HepG2 (cell line): ENCODE measurements around the gene CBY1. TPM values are rescaled to one million over a fixed set of nuclear protein-coding genes. Genes with fewer than 3 reads are reported as not detected.

Experiments
- AGO1 ChIP-seq: fragments of 200-400 bp; formaldehyde crosslinking; IDR thresholded peaks from 2 replicates; pipeline ENCODE4 v1.6.1; 2017; ENCODE audit warnings: mild to moderate bottlenecking, low read depth, low read length, moderate library complexity; ENCODE audit not compliant: poor library complexity, severe bottlenecking
- BORCS8-MEF2B ChIP-seq: sonication (generic); formaldehyde crosslinking; IDR thresholded peaks from 2 replicates; pipeline ENCODE4 v1.8.0; 2022; ENCODE audit warnings: mild to moderate bottlenecking, missing genetic modification reagents
- RCOR2 ChIP-seq: IDR thresholded peaks from 2 replicates; pipeline ENCODE4 v1.6.1; 2016; ENCODE audit warnings: missing biosample characterization, missing genetic modification reagents
- SATB2 ChIP-seq: sonication (generic); formaldehyde crosslinking; IDR thresholded peaks from 2 replicates; pipeline ENCODE4 v1.5.0; 2020; ENCODE audit warnings: missing genetic modification reagents
- SETDB1 ChIP-seq: sonication (generic); formaldehyde crosslinking; IDR thresholded peaks from 2 replicates; pipeline ENCODE4 v1.5.1; 2020; ENCODE audit warnings: missing genetic modification reagents, mild to moderate bottlenecking, borderline replicate concordance
- STAG1 ChIP-seq: sonication (generic); formaldehyde crosslinking; IDR thresholded peaks from 2 replicates; pipeline ENCODE4 v1.4.0; 2020; ENCODE audit warnings: missing genetic modification reagents
- TAF1 ChIP-seq: sonication (generic); formaldehyde crosslinking; IDR thresholded peaks from 2 replicates; pipeline ENCODE4 v1.4.0; 2020; ENCODE audit warnings: missing genetic modification reagents
- TBP ChIP-seq: sonication (generic); formaldehyde crosslinking; IDR thresholded peaks from 2 replicates; pipeline ENCODE4 v1.5.0; 2020; ENCODE audit warnings: missing genetic modification reagents
- ZBTB21 ChIP-seq: sonication (generic); formaldehyde crosslinking; IDR thresholded peaks from 2 replicates; pipeline ENCODE4 v1.4.0; 2020; ENCODE audit warnings: missing genetic modification reagents
- ZNF136 ChIP-seq: sonication (generic); formaldehyde crosslinking; IDR thresholded peaks from 2 replicates; pipeline ENCODE4 v1.8.1; 2022; ENCODE audit warnings: low read depth, mild to moderate bottlenecking, moderate library complexity, missing genetic modification reagents
- ZNF333 ChIP-seq: sonication (generic); formaldehyde crosslinking; IDR thresholded peaks from 2 replicates; pipeline ENCODE4 v1.4.0; 2020; ENCODE audit warnings: mild to moderate bottlenecking, missing genetic modification reagents, borderline replicate concordance
- ZNF670 ChIP-seq: sonication (generic); formaldehyde crosslinking; IDR thresholded peaks from 2 replicates; pipeline ENCODE4 v1.8.0; 2022; ENCODE audit warnings: mild to moderate bottlenecking, missing genetic modification reagents, borderline replicate concordance
- polyA plus RNA-seq, 8 experiments: library from polyadenylated mRNA; depleted of rRNA in 3 of 8; stranded (reverse) in 7 of 8; unstranded in 1 of 8; fragments of >200 nt; fragmentation: Illumina TruSeq in 4 of 8; extraction: Trizol in 4 of 8; gene quantifications; 2 replicates each; pipeline versions ENCODE4 v1.2.1 to v1.2.3, GENCODE V29; 2011 to 2016; ENCODE audit warnings: low read depth in 4 of 8, missing spikeins in 1 of 8, mixed read lengths in 1 of 8; ENCODE audit not compliant: insufficient read depth in 1 of 8
- total RNA-seq, 5 experiments: library from RNA; depleted of rRNA; stranded (reverse); fragments of >200 nt; fragmentation: Illumina TruSeq; extraction: Trizol; gene quantifications; 2 replicates each; pipeline ENCODE4 v1.2.3, GENCODE V29; 2016; ENCODE audit warnings: low read depth in 1 of 5
- TF ChIP-seq, protein P1 (sequence below): sonication (generic); formaldehyde crosslinking; IDR thresholded peaks from 2 replicates; pipeline ENCODE4 v1.5.1; 2020; ENCODE audit warnings: missing genetic modification reagents, mild to moderate bottlenecking, borderline replicate concordance
- TF ChIP-seq, protein P2 (sequence below): sonication (generic); formaldehyde crosslinking; IDR thresholded peaks from 2 replicates; pipeline ENCODE4 v1.4.0; 2020; ENCODE audit warnings: mild to moderate bottlenecking, missing genetic modification reagents, borderline replicate concordance
- TF ChIP-seq, protein P3 (sequence below): sonication (generic); formaldehyde crosslinking; conservative IDR thresholded peaks from 2 replicates; pipeline ENCODE4 v1.4.0; 2020; ENCODE audit warnings: missing genetic modification reagents
- TF ChIP-seq, protein P4 (sequence below): sonication (generic); formaldehyde crosslinking; conservative IDR thresholded peaks from 2 replicates; pipeline ENCODE4 v1.5.0; 2020; ENCODE audit warnings: missing genetic modification reagents

Gene CBY1
- total and polyA plus RNA-seq, 2 of the 13 experiments (the other 11 are each of a cell fraction or from before 2014, with no cell fraction given) = 19.7 to 20.3 TPM

DNA sequence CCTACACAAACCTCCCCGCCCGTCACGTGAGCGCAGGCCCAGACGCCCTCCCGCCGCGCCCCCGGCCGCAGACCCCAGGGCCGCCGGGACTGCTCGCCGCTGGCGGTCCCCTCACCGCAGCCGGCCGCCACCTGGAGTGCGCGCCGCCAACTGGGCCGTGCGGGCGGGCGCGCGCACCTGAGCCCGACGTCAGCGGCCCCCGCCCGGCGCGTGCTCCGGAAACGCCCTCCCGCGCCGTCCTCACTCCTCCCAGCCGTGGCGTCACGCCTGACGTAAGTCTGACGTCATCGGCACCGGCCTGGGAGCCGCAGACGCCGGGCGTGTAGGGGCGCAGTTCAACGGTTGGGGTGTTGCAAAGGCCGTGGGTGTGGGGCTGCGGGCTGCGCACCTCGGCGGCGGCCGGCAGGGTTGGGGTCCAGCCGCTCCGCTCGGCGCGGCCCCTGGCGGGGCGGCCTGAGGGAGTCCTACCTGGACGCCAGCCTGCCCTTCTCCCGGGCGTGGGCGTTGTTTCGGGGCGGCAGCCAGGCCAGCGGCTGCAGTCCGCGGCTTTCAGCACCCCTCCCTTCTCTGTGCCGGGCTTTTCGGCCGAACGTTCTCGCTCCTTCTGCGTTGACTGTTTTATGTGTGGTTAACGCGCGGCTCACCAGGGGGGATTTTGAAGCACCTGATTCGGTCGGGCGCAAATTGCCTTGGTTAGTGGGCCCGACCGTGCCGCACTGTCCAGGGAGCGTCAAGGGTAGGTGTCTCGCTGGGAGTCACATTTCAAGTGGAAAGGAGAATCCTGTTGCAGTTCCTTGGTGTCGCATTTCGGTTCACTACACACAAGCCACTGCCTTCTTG is 44.6 kb downstream of the CBY1 start, which contains the start of gene JOSD1 (continued):
- TF ChIP-seq, protein P1, sequence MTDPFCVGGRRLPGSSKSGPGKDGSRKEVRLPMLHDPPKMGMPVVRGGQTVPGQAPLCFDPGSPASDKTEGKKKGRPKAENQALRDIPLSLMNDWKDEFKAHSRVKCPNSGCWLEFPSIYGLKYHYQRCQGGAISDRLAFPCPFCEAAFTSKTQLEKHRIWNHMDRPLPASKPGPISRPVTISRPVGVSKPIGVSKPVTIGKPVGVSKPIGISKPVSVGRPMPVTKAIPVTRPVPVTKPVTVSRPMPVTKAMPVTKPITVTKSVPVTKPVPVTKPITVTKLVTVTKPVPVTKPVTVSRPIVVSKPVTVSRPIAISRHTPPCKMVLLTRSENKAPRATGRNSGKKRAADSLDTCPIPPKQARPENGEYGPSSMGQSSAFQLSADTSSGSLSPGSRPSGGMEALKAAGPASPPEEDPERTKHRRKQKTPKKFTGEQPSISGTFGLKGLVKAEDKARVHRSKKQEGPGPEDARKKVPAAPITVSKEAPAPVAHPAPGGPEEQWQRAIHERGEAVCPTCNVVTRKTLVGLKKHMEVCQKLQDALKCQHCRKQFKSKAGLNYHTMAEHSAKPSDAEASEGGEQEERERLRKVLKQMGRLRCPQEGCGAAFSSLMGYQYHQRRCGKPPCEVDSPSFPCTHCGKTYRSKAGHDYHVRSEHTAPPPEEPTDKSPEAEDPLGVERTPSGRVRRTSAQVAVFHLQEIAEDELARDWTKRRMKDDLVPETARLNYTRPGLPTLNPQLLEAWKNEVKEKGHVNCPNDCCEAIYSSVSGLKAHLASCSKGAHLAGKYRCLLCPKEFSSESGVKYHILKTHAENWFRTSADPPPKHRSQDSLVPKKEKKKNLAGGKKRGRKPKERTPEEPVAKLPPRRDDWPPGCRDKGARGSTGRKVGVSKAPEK (CRISPR knock-in tag) = no peak
- TF ChIP-seq, protein P2, sequence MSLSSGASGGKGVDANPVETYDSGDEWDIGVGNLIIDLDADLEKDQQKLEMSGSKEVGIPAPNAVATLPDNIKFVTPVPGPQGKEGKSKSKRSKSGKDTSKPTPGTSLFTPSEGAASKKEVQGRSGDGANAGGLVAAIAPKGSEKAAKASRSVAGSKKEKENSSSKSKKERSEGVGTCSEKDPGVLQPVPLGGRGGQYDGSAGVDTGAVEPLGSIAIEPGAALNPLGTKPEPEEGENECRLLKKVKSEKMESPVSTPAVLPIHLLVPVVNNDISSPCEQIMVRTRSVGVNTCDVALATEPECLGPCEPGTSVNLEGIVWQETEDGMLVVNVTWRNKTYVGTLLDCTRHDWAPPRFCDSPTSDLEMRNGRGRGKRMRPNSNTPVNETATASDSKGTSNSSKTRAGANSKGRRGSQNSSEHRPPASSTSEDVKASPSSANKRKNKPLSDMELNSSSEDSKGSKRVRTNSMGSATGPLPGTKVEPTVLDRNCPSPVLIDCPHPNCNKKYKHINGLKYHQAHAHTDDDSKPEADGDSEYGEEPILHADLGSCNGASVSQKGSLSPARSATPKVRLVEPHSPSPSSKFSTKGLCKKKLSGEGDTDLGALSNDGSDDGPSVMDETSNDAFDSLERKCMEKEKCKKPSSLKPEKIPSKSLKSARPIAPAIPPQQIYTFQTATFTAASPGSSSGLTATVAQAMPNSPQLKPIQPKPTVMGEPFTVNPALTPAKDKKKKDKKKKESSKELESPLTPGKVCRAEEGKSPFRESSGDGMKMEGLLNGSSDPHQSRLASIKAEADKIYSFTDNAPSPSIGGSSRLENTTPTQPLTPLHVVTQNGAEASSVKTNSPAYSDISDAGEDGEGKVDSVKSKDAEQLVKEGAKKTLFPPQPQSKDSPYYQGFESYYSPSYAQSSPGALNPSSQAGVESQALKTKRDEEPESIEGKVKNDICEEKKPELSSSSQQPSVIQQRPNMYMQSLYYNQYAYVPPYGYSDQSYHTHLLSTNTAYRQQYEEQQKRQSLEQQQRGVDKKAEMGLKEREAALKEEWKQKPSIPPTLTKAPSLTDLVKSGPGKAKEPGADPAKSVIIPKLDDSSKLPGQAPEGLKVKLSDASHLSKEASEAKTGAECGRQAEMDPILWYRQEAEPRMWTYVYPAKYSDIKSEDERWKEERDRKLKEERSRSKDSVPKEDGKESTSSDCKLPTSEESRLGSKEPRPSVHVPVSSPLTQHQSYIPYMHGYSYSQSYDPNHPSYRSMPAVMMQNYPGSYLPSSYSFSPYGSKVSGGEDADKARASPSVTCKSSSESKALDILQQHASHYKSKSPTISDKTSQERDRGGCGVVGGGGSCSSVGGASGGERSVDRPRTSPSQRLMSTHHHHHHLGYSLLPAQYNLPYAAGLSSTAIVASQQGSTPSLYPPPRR (CRISPR knock-in tag) = no peak
- TF ChIP-seq, protein P3, sequence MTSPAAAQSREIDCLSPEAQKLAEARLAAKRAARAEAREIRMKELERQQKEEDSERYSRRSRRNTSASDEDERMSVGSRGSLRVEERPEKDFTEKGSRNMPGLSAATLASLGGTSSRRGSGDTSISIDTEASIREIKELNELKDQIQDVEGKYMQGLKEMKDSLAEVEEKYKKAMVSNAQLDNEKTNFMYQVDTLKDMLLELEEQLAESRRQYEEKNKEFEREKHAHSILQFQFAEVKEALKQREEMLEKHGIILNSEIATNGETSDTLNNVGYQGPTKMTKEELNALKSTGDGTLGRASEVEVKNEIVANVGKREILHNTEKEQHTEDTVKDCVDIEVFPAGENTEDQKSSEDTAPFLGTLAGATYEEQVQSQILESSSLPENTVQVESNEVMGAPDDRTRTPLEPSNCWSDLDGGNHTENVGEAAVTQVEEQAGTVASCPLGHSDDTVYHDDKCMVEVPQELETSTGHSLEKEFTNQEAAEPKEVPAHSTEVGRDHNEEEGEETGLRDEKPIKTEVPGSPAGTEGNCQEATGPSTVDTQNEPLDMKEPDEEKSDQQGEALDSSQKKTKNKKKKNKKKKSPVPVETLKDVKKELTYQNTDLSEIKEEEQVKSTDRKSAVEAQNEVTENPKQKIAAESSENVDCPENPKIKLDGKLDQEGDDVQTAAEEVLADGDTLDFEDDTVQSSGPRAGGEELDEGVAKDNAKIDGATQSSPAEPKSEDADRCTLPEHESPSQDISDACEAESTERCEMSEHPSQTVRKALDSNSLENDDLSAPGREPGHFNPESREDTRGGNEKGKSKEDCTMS (CRISPR knock-in tag) = no peak
- TF ChIP-seq ZNF136 (no peak), ZBTB21 (CRISPR knock-in tag) (peak; percentile 99), SETDB1 (CRISPR knock-in tag) (no peak), TAF1 (CRISPR knock-in tag) (peak; percentile 57), AGO1 (peak; percentile 58), TBP (CRISPR knock-in tag) (no peak), BORCS8-MEF2B (peak; percentile 68; the same call in 1 of the 2 replicates), SATB2 (CRISPR knock-in tag) (no peak), RCOR2 (no peak), ZNF670 (CRISPR knock-in tag) (no peak), ZNF333 (peak; percentile 61; the same call in 1 of the 2 replicates), STAG1 (CRISPR knock-in tag) (no peak)
- TF ChIP-seq, protein P4, sequence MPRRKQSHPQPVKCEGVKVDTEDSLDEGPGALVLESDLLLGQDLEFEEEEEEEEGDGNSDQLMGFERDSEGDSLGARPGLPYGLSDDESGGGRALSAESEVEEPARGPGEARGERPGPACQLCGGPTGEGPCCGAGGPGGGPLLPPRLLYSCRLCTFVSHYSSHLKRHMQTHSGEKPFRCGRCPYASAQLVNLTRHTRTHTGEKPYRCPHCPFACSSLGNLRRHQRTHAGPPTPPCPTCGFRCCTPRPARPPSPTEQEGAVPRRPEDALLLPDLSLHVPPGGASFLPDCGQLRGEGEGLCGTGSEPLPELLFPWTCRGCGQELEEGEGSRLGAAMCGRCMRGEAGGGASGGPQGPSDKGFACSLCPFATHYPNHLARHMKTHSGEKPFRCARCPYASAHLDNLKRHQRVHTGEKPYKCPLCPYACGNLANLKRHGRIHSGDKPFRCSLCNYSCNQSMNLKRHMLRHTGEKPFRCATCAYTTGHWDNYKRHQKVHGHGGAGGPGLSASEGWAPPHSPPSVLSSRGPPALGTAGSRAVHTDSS (CRISPR knock-in tag) = peak; percentile 28; the same call in 1 of the 2 replicates
